Stimulated activated CD8-positive, alpha-beta memory T cell treated with anti-CD3 and anti-CD28 coated beads, Interleukin-7, amount 100 ng/mL, for 1 hour (primary cell): ENCODE results near the gene RUSF1.
"Not testable (repeated sequence)": the region's sequence is repeated elsewhere in the genome, so short reads cannot be mapped to it uniquely, and the experiment has no call there.

Source experiments
- DNase-seq, 2 donors: peaks; one replicate each; pipeline ENCODE4 v3.0.0-alpha.2; 2020; ENCODE audit warnings: low read depth in 2 of 2

Gene RUSF1

DNA sequence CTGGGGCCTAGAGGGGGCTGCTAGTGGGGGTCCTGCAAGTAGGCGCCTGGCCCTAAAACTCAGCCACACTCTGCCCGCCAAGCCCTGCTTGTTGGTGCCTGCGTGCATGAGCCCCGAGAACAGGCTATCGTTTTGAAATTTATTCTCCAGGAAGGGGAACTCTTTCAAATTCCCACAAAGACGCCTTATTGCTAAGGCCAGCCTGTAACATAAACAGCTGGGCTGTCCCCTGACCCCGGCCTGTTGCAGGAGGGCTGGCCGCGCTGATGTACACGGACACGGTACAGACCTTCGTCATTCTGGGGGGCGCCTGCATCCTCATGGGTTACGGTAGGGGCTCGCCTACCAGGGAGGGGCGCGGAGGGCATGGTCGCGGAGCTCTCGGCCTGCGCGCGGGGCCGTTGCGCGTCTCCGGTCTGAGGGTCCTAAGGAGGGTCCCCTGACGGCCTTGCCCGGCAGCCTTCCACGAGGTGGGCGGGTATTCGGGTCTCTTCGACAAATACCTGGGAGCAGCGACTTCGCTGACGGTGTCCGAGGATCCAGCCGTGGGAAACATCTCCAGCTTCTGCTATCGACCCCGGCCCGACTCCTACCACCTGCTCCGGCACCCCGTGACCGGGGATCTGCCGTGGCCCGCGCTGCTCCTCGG, 21.0 kb downstream of the RUSF1 start:
- DNase-seq, result no peak

DNA sequence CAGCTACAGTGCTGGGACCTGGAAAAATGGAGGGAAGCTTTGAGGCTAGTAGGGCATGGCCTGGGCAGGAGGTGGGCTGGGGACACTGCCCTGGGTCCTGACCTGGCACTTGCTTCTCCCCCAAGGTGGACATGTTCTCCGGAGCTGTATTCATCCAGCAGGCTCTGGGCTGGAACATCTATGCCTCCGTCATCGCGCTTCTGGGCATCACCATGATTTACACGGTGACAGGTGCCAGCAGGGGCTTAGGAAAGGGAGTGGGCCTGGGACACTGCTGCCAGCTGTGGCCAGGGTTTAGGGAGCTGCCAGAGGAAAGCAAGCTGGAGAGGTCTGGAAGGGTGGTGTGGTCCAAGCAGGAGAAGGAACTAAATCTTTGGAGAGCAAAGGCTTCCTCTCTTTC, 22.1 kb downstream of the RUSF1 start:
- DNase-seq, result no peak

DNA sequence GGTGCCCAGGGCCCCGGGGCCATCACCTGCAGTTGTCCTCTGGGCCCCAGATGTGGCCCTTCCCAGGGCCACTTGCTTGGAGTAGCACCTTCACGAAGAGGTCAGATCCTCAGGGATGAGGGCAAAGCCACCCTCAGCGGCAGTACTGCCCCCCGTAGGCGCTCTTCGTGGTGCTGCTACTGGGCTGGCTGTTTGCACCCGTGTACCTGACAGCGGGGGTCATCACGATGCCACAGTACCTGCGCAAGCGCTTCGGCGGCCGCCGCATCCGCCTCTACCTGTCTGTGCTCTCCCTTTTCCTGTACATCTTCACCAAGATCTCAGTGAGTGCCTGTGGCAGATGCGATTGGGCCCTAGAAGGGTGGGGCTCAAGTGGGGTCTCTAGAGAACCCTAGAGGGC, 22.6 kb downstream of the RUSF1 start:
- DNase-seq, result no peak

DNA sequence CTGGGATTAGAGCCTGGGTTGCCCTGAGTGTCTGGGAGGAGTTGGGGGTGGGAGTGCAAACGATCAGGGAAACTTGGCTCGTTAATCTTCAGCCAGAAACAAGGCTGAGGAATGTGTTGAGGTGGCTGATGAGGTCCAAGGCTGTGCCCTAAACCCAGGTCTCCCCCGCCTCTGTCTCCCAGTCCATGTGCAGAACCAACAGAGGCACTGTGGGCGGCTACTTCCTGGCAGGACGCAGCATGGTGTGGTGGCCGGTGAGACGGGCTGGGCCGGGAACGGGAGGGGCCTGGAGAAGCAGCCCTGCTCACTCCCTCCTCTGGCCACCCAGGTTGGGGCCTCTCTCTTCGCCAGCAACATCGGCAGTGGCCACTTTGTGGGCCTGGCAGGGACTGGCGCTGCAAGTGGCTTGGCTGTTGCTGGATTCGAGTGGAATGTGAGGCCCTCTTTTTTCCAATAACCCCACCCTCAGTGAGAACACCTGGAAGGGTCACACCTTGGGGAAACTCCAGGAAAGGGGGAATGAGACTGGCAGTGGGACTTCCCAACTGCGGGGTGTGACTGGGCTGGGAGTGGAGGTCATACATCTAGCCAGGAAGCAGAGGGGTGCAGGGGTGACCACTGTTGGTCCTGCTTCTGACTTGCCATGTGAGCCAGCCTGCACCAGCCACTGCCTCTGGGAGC, 23.6 kb downstream of the RUSF1 start:
- DNase-seq, result no peak

DNA sequence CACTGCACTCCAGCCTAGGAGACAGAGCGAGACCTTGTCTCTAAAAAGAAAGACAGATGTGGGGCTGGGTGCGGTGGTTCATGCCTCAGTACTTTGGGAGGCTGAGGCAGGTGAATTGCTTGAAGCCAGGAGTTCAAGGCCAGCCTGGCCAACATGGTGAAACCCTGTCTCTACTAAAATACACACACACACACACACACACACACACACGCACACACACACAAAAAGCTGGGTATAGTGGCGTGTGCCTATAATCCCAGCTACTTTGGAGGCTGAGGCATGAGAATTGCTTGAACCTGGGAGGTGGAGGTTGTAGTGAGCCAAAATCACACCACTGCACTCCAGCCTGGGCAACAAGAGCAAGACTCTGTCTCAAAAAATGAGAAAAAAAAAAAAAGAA, 24.1 kb downstream of the RUSF1 start:
- DNase-seq, result not testable (repeated sequence)

DNA sequence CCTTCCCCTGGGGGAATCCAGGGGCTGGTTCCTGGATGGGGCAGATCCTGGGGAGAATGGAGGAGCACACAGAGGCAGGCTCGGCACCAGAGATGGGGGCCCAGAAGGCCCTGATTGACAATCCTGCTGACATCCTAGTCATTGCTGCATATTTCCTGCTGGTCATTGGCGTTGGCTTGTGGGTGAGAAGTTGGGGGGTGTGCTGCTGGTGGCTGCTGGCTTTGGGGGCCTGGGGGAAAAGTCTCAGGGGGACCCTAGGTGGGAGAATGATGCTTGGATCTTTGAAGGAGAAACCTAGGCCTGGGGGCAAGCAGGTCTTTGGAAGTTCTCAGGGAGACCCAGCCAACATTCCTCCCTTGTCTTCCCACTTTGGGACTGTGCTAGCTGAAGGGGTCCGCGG, 25.1 kb downstream of the RUSF1 start, which contains the start of gene SLC5A2:
Gene SLC5A2 (plus strand): TSS at position 43 of the 400 bp plus-strand sequence. CDS start 14 bp downstream, at position 57.
- DNase-seq, result no peak

DNA sequence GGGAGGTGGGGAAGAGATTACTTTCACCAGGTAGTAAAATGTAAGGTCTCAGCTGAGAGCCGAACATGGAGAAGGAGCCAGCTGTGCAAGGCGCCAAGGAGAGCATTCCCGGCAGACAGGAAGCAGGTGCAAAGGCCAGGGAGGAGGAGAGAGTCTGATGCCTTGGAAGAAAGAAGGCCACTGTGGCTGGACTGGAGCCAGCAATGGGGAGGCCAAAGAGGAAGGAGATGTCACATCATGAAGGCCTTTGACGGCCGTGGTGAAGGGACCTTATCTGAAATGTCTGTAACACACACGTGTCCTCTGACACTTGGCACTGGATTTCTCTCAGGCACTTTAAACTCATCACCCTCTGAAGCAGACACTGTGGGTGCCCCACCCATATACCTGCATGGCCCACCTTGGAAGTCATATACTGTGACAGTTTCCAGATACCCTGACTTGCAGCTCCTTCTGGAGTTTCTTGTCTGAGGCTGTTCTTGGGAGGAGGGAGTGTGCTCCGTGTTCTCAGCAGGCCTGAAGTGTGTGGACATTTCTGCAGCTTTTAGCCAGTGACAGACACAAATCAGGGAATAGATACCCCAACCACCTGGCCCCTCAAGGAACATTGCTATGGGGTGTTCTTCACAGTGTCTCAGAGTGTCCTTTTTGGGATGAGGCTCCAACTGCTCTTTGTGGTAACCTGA, 27.2 kb downstream of the RUSF1 start:
- no peak for DNase-seq

DNA sequence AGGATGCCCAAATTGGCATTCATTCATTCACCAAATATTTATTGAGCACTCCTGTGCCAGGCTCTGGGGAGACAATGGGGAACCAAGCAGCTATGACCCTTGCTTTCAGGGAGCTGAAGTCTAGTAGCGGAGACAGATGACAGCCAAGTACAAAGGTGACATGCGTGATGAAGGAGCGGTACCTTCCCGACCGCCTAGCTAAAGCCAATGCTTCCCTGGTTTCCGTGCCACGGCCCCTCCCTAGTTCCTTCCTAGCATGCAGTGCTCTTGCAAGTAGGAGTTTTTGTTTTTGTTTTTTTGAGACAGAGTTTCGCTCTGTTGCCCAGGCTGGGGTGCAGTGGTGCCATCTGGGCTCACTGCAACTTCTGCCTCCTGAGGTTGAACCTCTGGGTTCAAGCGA, 28.4 kb downstream of the RUSF1 start:
- no peak for DNase-seq

DNA sequence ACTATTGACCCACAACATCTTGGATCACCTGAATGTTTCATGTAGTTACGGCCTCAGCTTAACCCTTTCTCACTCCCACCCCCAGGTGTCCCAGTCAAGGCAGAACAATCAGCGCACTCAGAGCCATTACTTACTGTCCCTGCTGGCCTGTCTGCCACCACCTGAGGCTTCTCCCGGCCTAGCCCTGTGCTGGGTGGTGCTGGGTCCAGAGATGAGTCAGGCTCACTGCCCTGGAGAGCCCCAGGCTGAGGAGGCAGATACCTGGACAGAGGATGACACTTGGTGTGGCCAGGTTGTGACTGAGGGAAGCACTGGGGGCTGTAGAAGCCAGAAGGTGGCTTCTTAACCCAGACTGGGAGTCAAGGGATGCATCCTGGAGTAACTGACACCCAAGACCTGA, 29.2 kb downstream of the RUSF1 start:
- no peak for DNase-seq

DNA sequence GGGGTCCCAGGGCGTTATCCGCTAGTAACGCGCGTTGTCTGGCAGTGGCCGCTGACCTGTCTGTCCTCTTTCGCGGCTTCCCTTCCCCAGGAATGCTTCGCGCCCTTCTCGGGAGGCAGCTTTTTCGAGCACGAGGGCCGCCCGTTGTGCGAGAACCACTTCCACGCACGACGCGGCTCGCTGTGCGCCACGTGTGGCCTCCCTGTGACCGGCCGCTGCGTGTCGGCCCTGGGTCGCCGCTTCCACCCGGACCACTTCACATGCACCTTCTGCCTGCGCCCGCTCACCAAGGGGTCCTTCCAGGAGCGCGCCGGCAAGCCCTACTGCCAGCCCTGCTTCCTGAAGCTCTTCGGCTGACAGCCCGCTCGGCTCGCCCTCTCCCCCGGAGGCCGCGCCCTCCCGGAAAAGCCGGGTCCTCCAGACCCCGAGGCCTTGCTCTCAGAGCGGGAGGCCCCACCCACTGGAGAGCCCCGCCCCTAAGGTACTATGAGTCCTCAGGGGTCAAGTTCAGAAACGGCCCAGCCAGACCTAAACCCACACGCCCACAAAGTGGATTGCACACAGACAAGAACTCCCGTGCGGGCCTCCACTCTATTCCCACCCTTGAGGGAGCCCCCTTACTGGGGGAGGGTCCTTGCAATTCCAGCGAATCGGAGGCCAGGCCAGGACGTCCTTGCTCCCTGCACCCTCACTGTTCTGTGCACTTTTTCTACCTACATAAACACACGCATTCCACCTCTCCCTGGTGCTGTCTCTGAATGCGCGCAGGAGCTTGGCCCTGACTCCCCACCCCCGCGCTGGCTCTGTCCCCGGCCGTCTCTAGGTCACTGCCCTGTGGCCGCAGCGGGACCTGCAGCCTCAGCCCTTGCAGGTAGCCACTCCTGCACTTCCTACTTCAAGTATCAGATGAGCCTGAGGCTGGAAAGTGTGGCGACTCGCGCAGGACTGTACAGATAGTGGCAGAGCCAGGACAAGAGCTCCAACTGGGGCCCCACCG, 30.7 kb downstream of the RUSF1 start:
- no peak for DNase-seq

DNA sequence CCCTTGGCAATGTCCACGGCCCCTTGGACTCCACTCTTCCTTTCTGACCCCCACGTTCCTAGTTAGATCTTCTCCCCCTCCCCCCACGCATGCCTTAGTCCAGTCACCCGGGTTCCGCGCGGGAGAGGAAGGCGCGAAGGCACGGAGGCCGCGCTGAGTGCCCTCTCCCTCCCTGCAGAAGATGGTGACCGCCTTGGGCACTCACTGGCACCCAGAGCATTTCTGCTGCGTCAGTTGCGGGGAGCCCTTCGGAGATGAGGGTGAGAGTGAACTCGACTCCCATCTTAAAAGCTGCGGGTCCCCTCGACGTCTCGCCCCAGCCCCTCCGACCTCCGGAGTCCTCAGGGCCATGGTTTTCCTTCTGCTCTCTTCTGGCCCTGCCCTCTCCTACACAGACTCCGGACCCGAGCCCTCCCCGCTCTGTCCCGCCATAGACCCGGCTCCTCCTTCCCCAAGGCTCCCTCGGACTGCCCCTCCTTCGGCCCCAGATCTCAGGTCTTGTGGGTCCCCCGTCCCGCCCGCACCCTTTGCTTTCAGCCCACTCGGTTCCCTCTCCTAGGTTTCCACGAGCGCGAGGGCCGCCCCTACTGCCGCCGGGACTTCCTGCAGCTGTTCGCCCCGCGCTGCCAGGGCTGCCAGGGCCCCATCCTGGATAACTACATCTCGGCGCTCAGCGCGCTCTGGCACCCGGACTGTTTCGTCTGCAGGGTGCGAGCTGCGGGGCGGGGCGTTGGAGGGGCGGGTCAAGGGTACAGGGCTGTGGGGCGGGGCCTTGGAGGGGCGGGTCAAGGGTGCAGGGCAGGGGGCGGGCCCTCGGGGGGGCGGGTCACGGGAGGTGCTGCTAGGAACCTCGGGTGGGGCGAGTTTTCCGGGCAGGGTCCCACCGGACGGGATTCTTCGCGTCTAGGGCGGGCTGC, 31.6 kb downstream of the RUSF1 start:
- DNase-seq, result peak; percentile 74 to 84

DNA sequence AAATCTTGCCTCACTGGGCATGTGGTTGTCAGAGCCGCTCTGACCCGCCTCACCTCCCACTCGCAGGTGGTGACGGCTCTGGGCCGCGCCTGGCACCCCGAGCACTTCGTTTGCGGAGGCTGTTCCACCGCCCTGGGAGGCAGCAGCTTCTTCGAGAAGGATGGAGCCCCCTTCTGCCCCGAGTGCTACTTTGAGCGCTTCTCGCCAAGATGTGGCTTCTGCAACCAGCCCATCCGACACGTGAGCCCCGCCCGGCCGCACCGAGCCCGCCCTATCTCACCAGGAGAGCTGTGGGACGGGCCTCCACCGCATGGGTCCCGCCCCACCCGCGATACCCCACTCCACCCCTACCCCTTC, 32.3 kb downstream of the RUSF1 start:
- no peak for DNase-seq

DNA sequence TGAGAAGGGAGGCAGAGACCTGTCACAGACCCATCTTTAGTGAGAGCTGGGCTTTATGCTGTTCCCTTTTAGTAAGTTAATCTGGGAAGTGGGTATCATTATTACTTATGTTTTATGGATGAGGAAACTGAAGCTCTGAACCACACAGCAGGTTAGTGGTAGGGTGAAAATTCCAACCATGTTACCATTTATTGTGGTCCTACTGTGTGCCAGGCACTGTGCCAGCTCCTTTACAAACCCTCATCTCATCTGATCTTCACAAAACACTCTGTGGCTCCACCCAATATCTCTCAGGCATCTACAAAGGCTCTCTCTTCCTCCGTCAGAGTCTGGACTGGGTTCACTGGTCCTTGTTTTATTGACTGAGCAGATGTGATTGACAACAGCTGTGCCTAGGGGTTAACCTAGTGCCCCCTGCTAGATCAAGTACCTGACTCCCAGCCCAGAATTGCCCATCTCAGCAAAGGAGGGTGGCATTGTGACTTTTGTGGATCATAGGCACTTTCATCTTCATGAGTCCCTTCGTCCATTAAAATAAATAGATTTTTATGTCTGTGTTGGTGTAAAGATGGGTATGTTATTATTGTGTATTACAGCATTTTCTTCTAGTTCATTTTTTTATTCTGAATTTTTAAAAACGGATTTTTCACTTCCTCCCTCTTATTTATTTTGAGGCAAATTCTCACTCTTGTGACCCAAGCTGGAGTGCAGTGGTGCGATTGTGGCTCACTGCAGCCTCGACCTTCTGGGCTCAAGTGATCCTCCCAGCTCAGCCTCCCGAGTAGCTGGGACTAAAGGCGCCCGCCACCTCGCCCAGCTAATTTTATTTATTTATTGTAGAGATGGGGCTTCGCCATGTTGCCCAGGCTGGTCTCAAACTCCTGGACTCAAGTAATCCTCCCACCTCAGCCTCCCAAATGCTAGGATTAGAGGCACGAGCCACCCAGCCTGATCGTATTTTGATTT, 33.1 kb downstream of the RUSF1 start:
- no peak for DNase-seq

DNA sequence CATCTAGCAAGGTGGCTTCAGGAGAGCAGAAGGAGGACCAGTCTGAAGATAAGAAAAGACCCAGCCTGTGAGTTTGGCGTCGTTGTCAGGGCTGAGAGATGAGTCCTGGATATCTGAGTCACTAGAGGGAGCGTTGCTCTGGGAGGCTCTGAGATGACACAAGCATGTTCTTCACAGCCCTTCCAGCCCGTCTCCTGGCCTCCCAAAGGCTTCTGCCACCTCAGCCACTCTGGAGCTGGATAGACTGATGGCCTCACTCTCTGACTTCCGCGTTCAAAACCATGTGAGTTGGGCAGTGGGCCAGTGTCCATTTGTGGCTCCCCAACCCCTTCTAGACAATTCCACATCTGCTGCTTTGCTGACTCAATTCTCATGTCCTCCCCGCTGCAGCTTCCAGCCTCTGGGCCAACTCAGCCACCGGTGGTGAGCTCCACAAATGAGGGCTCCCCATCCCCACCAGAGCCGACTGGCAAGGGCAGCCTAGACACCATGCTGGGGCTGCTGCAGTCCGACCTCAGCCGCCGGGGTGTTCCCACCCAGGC, 33.9 kb downstream of the RUSF1 start:
- no peak for DNase-seq

DNA sequence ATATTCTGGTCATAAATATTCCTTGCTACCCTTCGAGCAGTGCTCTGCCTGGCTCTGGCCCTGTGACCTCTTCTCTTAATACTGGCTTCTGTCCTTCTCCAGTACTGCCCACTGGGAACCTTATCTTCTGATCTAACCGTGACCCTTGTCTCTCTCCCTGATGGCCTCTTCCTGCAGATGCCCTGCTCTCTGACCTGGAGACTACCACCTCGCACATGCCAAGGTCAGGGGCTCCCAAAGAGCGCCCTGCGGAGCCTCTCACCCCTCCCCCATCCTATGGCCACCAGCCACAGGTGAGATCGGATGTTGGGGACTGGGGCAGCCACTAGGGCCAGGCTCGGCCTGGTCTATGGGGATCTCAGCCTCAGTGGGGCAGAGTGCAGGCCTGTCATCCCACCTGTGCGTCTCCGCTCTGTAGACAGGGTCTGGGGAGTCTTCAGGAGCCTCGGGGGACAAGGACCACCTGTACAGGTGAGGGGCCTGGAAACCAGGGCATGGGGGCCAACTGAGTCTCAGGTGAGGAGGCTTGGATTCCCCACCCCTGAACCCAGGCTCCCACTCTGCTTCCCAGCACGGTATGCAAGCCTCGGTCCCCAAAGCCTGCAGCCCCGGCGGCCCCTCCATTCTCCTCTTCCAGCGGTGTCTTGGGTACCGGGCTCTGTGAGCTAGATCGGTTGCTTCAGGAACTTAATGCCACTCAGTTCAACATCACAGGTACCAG, 34.8 kb downstream of the RUSF1 start:
- no peak for DNase-seq

DNA sequence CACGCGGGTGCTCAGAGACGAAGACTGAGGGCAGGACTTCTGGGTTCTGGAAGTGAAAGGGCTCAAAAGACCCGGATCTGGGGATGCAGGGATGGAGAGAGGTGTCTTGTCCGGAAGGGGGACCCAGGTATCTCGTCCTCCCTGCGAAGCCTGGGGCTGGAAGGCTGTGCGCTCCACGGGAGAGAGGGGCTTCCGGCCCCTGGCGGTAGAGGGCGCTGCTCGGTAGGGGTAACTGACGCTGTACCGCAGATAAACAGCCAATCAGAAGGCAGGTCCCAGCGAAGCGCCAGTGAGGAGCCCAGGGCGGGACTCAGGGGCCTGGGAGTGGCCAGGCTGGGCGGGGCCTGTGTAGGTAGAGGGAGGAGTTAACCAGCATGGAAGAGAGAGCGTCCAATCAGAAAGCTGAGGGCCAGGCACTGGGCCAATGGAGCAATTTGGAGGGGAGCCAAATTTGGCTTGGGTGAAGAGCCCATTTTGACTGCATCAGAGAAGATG, 35.4 kb downstream of the RUSF1 start:
- no peak for DNase-seq

DNA sequence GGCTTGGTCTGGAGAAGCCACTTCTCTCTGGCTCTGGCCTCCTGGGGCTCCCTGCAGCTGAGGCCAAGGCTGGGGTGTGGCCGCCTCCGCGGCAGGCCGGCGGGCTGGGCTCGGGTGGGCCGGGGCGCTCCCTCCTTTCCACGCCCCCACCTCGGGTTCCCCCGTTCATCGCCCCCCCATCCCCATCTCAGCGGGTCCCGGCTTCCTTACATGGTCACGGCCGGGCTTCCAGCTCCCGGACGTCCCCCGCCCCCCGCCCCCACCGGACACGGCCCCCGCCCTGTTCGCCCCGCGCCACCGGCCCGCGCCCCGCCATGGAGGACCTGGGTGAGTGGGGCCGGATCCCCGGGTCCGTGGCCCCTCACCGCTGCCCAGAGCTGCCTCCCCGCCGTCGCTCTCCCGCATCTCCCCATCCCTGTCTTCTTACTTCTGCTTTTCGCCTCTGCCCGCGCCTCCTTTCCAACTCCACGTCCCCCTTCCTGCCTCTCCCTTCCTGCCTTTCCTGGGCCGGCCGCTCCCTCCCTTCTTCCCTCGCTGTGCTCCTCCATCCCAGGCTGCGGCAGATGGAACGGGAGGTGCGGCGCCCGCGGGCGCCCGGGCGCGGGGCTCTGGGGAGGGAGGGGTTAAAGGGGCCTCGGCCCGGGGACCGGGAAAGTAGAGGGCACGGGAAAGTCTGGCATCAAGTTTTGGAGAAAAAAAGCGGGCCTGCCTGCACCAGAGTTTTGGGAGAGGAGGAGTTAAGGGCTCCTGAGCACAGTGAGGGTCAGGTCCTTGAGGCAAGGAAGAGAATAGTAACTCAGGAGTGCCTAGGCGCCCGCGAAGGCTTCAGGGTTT, 36.1 kb downstream of the RUSF1 start, which contains the start of gene TGFB1I1:
Gene TGFB1I1 (plus strand): TSS at position 278 of the 834 bp plus-strand sequence. CDS start 37 bp downstream, at position 315.
- no peak for DNase-seq
